ENCODE measurements around the gene MAP1A. TPM values are rescaled to one million over a fixed set of nuclear protein-coding genes. Genes with fewer than 3 reads are reported as not detected.

Gene MAP1A
- total RNA-seq, 4 donors from 2014 or later = 2.3 to 6.7 (median 3.8) TPM

- TF ChIP-seq CTCF (IDR thresholded peaks at IDR 0.05) = no peak
- TF ChIP-seq POLR2A (IDR thresholded peaks at IDR 0.05) = no peak
- peak; percentile 95 to 99 for DNase-seq (ENCODE audit: low spot score in 2 of 2)
- H3K4me3 ChIP-seq (ENCODE audit: low read depth, poor library complexity, severe bottlenecking) = peak within 1 kb of the TSS; percentile 83
- WGBS, 2 donors = 0 to 1% methylated on average over 44 to 48 of the region's 54 CpGs
- intact Hi-C loops (cut with DNase I; ENCODE audit: low total_unique reads) = no loop called here
These were observed 24.5 kb upstream of the MAP1A start, which contains the start of gene TP53BP1 for GRCh38 chr15:43492673-43493601. TSS of gene TP53BP1 (minus strand) at chr15:43493156. CDS start at chr15:43493043, 113 bp downstream.

DNA sequence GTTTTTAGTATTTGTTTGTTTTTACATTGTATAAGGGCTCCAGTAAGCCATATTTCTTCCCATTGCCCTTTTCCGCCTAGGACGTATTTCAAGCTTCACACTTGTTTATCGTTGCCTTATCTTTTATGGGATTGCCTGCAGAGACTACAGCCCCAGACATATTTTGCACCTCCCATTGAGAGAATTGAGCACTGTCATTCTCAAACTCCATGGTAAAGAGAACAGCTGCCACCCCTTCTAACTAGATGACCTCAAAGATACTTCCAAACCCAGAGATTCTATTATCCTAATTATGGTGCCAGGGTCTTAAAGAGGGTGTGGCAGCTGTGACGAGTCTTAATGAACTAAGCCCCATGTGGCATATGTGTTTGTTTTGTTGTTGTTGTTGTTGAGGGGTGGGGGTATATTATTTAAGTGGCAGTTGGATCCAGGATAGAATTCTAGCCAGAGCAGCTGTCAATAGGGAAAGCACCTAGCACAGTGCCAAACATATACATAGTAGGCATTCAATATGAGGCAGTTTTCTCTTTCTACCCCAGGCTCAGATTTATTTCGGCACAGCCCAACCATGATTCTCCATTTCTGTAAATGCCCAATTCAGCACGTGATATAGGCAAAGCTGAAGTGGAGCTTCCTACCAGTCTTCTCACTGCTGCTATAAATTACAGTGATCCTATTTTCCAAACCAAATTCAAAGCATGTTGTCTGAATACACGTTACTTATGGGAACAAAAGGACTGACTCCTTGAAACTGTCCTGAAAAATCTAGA is 23.5 kb upstream of the MAP1A start:
- 47 to 58% methylated on average over 7 of the region's 7 CpGs for WGBS, 2 donors
- no peak overlapping the region for H3K4me3 ChIP-seq (ENCODE audit: low read depth, poor library complexity, severe bottlenecking)
- intact Hi-C loops (cut with DNase I; ENCODE audit: low total_unique reads) = no loop called here
- TF ChIP-seq CTCF (IDR thresholded peaks at IDR 0.05) (no peak), POLR2A (IDR thresholded peaks at IDR 0.05) (no peak)
- no peak for DNase-seq (ENCODE audit: low spot score in 2 of 2)

DNA sequence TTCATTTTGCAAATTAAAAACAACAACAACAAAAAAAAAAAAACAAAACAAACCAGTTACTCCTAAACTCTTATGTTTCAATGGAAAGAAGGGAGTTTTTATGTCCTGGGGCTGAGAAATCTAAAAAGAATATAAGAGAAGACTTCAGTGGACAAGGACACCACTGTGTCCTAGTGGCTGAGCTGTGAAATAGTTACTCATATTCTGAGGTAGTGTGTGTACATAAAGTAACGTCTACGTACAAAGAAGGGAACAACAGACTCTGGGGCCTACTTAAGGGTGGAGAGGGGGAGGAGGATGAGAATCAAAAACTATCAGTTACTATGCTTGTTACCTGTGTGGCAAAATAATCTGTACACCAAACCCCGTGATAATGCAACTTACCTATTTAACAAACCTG is 18.4 kb upstream of the MAP1A start:
- 79 to 89% methylated on average over 3 of the region's 3 CpGs for WGBS, 2 donors
- no peak for DNase-seq (ENCODE audit: low spot score in 2 of 2)
- intact Hi-C loops (cut with DNase I; ENCODE audit: low total_unique reads) = no loop called here
- no peak overlapping the region for H3K4me3 ChIP-seq (ENCODE audit: low read depth, poor library complexity, severe bottlenecking)
- TF ChIP-seq CTCF (IDR thresholded peaks at IDR 0.05) = no peak
- TF ChIP-seq POLR2A (IDR thresholded peaks at IDR 0.05) = no peak

- no peak for DNase-seq (ENCODE audit: low spot score in 2 of 2)
- no peak overlapping the region for H3K4me3 ChIP-seq (ENCODE audit: low read depth, poor library complexity, severe bottlenecking)
- TF ChIP-seq POLR2A (IDR thresholded peaks at IDR 0.05) (no peak), CTCF (IDR thresholded peaks at IDR 0.05) (no peak)
- intact Hi-C loops (cut with DNase I; ENCODE audit: low total_unique reads) = no loop called here
- WGBS, 2 donors = 89 to 95% methylated on average over 1 of the region's 1 CpG
These were observed 17.8 kb upstream of the MAP1A start for GRCh38 chr15:43499635-43500034.

DNA sequence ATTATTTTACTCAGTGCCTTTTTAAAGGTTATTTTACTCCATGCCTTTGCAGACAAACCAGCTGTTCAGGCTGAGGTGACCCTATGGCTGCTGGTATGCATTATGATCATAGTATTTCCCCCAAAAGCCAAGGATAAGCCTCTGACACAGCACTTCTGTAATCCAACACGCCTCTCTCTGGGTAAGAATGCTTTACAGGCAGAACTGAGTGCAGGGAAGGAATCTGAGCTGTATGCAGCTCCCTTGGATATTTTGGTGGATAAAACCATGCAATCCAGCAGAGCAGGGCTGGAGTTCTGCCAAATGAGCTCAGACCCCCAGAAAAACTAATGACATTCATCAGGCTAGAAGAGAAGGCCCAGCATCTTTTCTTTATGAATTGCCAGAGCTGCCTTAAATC is 11.7 kb upstream of the MAP1A start:
- H3K4me3 ChIP-seq (ENCODE audit: low read depth, poor library complexity, severe bottlenecking) = no peak overlapping the region
- intact Hi-C loops (cut with DNase I; ENCODE audit: low total_unique reads) = no loop called here
- TF ChIP-seq CTCF (IDR thresholded peaks at IDR 0.05) = no peak
- no peak for TF ChIP-seq POLR2A (IDR thresholded peaks at IDR 0.05)
- peak in 1 of 2 donors; percentile 17 for DNase-seq (ENCODE audit: low spot score in 2 of 2)
- WGBS, 2 donors = 81 to 85% methylated on average over 1 of the region's 1 CpG

Data from lower leg skin (tissue), 4 donors.